ENCODE data around the gene BCR.

DNA sequence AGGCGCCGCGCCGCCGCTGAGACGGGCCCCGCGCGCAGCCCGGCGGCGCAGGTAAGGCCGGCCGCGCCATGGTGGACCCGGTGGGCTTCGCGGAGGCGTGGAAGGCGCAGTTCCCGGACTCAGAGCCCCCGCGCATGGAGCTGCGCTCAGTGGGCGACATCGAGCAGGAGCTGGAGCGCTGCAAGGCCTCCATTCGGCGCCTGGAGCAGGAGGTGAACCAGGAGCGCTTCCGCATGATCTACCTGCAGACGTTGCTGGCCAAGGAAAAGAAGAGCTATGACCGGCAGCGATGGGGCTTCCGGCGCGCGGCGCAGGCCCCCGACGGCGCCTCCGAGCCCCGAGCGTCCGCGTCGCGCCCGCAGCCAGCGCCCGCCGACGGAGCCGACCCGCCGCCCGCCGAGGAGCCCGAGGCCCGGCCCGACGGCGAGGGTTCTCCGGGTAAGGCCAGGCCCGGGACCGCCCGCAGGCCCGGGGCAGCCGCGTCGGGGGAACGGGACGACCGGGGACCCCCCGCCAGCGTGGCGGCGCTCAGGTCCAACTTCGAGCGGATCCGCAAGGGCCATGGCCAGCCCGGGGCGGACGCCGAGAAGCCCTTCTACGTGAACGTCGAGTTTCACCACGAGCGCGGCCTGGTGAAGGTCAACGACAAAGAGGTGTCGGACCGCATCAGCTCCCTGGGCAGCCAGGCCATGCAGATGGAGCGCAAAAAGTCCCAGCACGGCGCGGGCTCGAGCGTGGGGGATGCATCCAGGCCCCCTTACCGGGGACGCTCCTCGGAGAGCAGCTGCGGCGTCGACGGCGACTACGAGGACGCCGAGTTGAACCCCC lies 798 bp downstream of the BCR start:
- TF ChIP-seq, protein P1, sequence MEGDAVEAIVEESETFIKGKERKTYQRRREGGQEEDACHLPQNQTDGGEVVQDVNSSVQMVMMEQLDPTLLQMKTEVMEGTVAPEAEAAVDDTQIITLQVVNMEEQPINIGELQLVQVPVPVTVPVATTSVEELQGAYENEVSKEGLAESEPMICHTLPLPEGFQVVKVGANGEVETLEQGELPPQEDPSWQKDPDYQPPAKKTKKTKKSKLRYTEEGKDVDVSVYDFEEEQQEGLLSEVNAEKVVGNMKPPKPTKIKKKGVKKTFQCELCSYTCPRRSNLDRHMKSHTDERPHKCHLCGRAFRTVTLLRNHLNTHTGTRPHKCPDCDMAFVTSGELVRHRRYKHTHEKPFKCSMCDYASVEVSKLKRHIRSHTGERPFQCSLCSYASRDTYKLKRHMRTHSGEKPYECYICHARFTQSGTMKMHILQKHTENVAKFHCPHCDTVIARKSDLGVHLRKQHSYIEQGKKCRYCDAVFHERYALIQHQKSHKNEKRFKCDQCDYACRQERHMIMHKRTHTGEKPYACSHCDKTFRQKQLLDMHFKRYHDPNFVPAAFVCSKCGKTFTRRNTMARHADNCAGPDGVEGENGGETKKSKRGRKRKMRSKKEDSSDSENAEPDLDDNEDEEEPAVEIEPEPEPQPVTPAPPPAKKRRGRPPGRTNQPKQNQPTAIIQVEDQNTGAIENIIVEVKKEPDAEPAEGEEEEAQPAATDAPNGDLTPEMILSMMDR (optimal IDR thresholded peaks at IDR 0.05 in 1 of 3, IDR thresholded peaks at IDR 0.05 in 1 of 3, conservative IDR thresholded peaks at IDR 0.05 in 1 of 3; ENCODE audit: extremely low read depth in 1 of 3, insufficient read depth in 2 of 3, low read length in 3 of 3), result no peak
- no peak for TF ChIP-seq EZH2 (IDR thresholded peaks at IDR 0.05; ENCODE audit: low read length)
